Heart right ventricle (tissue), 16 donors: ENCODE measurements around the gene POLN. TPM values are rescaled to one million over a fixed set of nuclear protein-coding genes. Genes with fewer than 3 reads are reported as not detected.

Experiments used
- ATAC-seq, 8 donors: fragments of 200-7000 bp; cut with Tn5 transposase; one replicate each; pipeline ENCODE4 v1.9.1; 2020; ENCODE audit warnings: mild to moderate bottlenecking in 8 of 8, moderate library complexity in 8 of 8, moderate number of reproducible peaks in 1 of 8
- DNase-seq, 2 donors: peaks; one replicate each; pipeline ENCODE4 v3.0.0-alpha.2; 2020
- H3K27ac ChIP-seq, 10 donors: fragments of 200-600 bp; sonication (generic) in 2 of 10; one replicate each; pipeline versions ENCODE4 v1.5.0 to v1.8.0; 2020 to 2022; ENCODE audit warnings: mild to moderate bottlenecking in 3 of 10
- H3K27me3 ChIP-seq, 7 donors: fragments of 200-600 bp; one replicate each; pipeline ENCODE4 v1.8.0; 2021 to 2022; ENCODE audit warnings: mild to moderate bottlenecking in 2 of 7
- H3K36me3 ChIP-seq, 9 donors: fragments of 200-600 bp; sonication (generic) in 1 of 9; one replicate each; pipeline versions ENCODE4 v1.5.0 to v1.8.0; 2020 to 2022; ENCODE audit warnings: mild to moderate bottlenecking in 2 of 9
- H3K4me1 ChIP-seq, 9 donors: fragments of 200-600 bp; sonication (generic) in 1 of 9; one replicate each; pipeline versions ENCODE4 v1.5.0 to v1.8.0; 2020 to 2022; ENCODE audit warnings: mild to moderate bottlenecking in 4 of 9
- H3K4me3 ChIP-seq, 10 donors: fragments of 200-600 bp; sonication (generic) in 2 of 10; one replicate each; pipeline versions ENCODE4 v1.5.0 to v1.8.0; 2020 to 2022; ENCODE audit warnings: mild to moderate bottlenecking in 7 of 10, moderate library complexity in 2 of 10
- H3K9me3 ChIP-seq, 11 donors: fragments of 200-600 bp in 10 of 11; sonication (generic) in 2 of 11; one replicate each; pipeline versions ENCODE4 v1.5.0 to v1.8.0; 2013 to 2022; ENCODE audit warnings: mild to moderate bottlenecking in 2 of 11, control low read depth in 1 of 11, moderate library complexity in 1 of 11
- CTCF ChIP-seq, 9 donors: fragments of 200-600 bp; sonication (generic) in 2 of 9; IDR thresholded peaks; one replicate each; pipeline versions ENCODE4 v1.5.0 to v1.8.0; 2021 to 2022; ENCODE audit warnings: antibody characterized with exemption in 9 of 9, mild to moderate bottlenecking in 5 of 9, moderate library complexity in 1 of 9
- WGBS, 2 donors: extraction: QIAGEN DNeasy Blood & Tissue Kit; methylation state at CpG; one replicate each; pipeline ENCODE4 v1.1.7; 2013; ENCODE audit warnings: inconsistent platforms in 1 of 2; 5-methylcytosine and 5-hydroxymethylcytosine counted together
- intact Hi-C, 10 donors: fragments of 100-400 bp; cut with DNase I; formaldehyde crosslinking; loops; one replicate each; pipeline versions ENCODE4 v1.11.1 to v1.14.2; 2022
- polyA plus RNA-seq, 2 donors: library from polyadenylated mRNA; stranded (reverse); fragments of 200-250 nt; gene quantifications; one replicate each; pipeline ENCODE4 v1.2.3, GENCODE V29; 2013
- total RNA-seq, 10 donors: library from RNA; stranded (reverse); fragmentation: NEBNext Ultra II Directional in 3 of 10; extraction: Animal tissue kit (Norgen Biotek cat#: 25700) in 3 of 10; gene quantifications; one replicate each; pipeline versions ENCODE4 v1.2.1 to v1.2.4, GENCODE V29; 2021 to 2023
- donor health status: Arrhythmogenic right ventricular cardiomyopathy.
- donor health status: ischemic (EF 13 %, LVEDD 7.1; RV severe dilation, severe dysfunction).
- donor health status: healthy with polysubstance abuse.
- donor health status: DM: no; HTN: yes; CAD: no.
- donor health status: DM: no; HTN: no; CAD: no.
- donor health status: ischemic (EF 25% LVEDD 6.9; RV normal size, moderate dysfunction).
- donor health status: ischemic (EF 25% LVEDD 5.7; RV mildly dilated, moderate dysfunction).
- donor health status: healthy.
- donor health status: DM: yes; HTN: yes; CAD: no.
- donor health status: Ischemic cardiomyopathy.
- donor health status: ischemic (EF 35%, LVEDD 5.7; RV mildly dilated, moderate dysfunction).
- donor health status: nonischemic (EF 11% LVEDD 7.7; RV severe dilation, severe dysfunction).
- donor health status: DM: yes; HTN: yes; CAD: no.
- donor health status: PGD.
- donor health status: ischemic (EF 29% LVEDD 5.4; RV normal size, mild dysfunction).
- donor health status: nonischemic (EF 23%, LVEDD 6.1; RV moderate dilation, normal function).

Gene POLN
- total and polyA plus RNA-seq, 12 donors, result 0.97 to 3.1 (median 2.1) TPM

- DNase-seq, result no peak
- ATAC-seq, result no peak
- Histone ChIP-seq H3K27me3 (peaks cover 0 to 22% (median 14%) of the 10 kb centered on the region in 7 donors), H3K4me1 (no peaks in the 10 kb centered on the region), H3K4me3 (no peak overlapping the region), H3K36me3 (no peaks in the 10 kb centered on the region), H3K9me3 (no peaks in the 10 kb centered on the region), H3K27ac (no peak overlapping the region)
- TF ChIP-seq CTCF (IDR thresholded peaks at IDR 0.05), result no peak
- intact Hi-C loops, result no loop called here
- 57 to 70% methylated on average over 16 of the region's 16 CpGs for WGBS, 2 donors
Measured at GRCh38 chr4:2071252-2071911, 170.5 kb downstream of the POLN start.

GRCh38 chr4:2070421-2071251 is 171.3 kb downstream of the POLN start:
- no peaks in the 10 kb centered on the region for H3K9me3 ChIP-seq

GRCh38 chr4:2069986-2070385 is 171.9 kb downstream of the POLN start:
- Histone ChIP-seq H3K36me3 (no peaks in the 10 kb centered on the region), H3K9me3 (no peaks in the 10 kb centered on the region), H3K4me3 (no peak overlapping the region), H3K4me1 (no peaks in the 10 kb centered on the region), H3K27ac (no peak overlapping the region), H3K27me3 (peaks cover 0 to 22% (median 14%) of the 10 kb centered on the region in 7 donors)
- intact Hi-C loops, result no loop called here
- DNase-seq, result no peak
- TF ChIP-seq CTCF (IDR thresholded peaks at IDR 0.05), result no peak
- no peak for ATAC-seq
- WGBS, 2 donors, result 67 to 80% methylated on average over 14 of the region's 14 CpGs

More at GRCh38 chr4:2070421-2071251, 171.3 kb downstream of the POLN start:
- TF ChIP-seq CTCF (IDR thresholded peaks at IDR 0.05), result no peak
- intact Hi-C loops, result no loop called here
- Histone ChIP-seq H3K4me1 (no peaks in the 10 kb centered on the region), H3K27me3 (peaks cover 0 to 22% (median 14%) of the 10 kb centered on the region in 7 donors), H3K27ac (no peak overlapping the region), H3K36me3 (no peaks in the 10 kb centered on the region), H3K4me3 (no peak overlapping the region)
- DNase-seq (no peak), ATAC-seq (no peak)
- WGBS, 2 donors, result 83 to 84% methylated on average over 22 of the region's 22 CpGs

GRCh38 chr4:2069161-2069971 is 172.6 kb downstream of the POLN start:
- TF ChIP-seq CTCF (IDR thresholded peaks at IDR 0.05), result no peak
- WGBS, 2 donors, result 82% methylated on average over 17 of the region's 17 CpGs
- Histone ChIP-seq H3K4me1 (no peaks in the 10 kb centered on the region), H3K27ac (no peak overlapping the region), H3K27me3 (peaks cover 0 to 22% (median 14%) of the 10 kb centered on the region in 7 donors), H3K4me3 (no peak overlapping the region), H3K9me3 (no peaks in the 10 kb centered on the region), H3K36me3 (no peaks in the 10 kb centered on the region)
- intact Hi-C loops, result no loop called here
- ATAC-seq (no peak), DNase-seq (no peak)
